ENCODE data around the gene GCFC2.
"Not testable (repeated sequence)": the region's sequence is repeated elsewhere in the genome, so short reads cannot be mapped to it uniquely, and the experiment has no call there.

The GCFC2 gene

DNA sequence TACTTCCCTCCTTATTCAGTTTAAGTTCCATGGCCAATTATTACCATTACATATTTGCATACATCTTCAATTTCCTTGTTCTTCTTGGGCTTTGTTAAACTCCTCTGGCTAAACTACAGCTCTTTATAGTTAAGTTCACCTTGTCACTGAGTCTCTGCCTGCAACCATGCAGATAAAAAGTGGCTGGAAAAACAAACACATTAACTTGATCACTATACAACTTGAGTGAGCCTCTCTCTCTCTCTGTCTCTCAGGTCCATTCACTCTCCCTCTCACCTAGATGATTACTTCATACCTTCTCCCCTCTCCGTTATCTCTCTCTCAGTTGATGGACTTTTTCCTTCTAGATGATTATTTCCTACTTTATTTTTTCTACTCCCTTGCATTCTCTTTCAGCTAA, 30.3 kb downstream of the GCFC2 start:
- DNase-seq (ENCODE audit: low spot score), result no peak

DNA sequence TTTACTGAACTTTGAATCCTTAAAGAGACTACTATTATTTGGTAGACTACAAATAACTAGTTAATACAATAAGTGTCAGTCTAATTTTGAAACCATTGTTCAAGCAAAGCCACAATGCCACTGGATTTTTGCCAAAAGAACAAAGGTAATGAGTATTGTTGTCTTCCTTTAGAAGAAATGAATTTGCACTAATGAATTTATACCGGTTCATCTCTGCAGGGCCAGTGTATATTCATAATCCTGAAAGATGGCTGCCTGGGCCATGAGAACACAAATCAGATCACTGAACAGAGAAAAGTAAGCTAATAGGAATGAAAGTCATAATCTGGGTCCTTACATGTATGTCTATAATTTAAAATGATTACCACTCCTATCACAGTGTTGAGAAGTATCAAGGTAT, 31.2 kb downstream of the GCFC2 start:
- no peak for DNase-seq (ENCODE audit: low spot score)

DNA sequence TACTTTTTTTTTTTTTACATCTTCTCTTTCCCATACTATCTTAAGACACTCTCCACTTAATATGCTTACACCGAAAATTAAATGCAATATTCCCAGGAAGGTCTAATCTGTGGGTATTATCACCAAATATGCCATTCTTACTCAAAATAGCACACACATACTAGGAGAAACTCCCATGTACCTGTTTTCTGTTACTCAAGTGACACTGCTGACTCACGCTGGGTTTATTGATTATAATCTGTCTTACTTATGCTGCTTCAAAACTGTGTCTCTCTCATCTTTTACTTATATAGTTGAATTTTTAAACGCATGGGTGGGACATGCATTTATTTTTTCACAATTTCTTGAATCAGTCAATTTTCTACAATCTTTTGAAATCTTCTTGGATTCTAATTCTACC, 34.3 kb downstream of the GCFC2 start:
- no peak for DNase-seq (ENCODE audit: low spot score)

DNA sequence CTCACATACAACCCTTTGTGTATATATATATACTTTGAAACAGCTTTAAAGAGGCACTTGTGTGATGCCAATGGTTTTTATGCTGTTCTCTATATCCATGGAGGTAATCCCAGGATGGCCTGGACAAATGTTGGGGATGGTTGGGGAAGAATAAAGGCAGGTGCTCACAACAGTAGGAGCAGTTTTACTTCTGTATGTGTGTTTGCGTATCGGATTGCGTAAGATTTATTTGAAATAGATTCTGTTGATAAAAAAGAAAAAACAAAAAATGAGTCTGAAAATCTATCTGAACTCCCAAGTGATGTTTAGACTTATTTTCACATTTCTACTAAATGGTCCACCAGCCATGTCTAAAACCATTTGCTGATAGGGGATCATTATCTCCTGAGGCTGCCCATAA, 34.8 kb downstream of the GCFC2 start:
- no peak for DNase-seq (ENCODE audit: low spot score)

DNA sequence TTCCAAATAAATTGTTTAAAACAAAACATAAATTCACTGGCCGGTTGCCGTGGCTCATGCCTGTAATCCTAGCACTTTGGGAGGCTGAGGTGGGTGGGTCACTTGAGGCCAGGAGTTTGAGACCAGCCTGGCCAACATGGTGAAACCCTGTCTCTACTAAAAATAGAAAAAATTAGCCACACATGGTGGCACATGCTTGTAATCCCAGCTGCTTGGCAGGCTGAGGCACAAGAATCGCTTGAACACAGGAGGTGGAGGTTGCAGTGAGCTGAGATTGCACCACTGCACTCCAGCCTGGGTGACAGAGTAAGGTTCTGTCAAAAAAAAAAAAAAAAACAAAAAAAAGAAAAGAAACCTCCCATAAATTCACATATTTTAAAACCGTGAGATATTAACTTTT, 35.3 kb downstream of the GCFC2 start:
- not testable (repeated sequence) for DNase-seq (ENCODE audit: low spot score)

DNA sequence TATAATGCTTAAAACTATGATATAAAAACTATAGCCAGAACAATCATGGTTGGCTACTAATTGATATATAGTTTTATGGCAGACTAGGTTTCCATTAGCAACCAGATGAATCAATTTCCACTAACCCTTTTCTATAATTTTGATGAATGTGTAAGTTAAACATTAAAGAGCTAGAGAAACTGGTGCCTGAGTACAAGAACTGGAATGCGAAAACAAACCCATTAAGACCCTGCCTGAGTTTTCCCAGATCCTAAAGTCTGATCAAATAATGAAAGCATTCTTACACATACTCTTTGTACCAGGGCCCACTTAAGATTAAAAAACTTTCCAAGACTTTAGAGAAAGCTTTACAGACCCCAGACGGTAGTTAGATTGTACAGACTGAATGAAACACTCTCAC, 42.8 kb downstream of the GCFC2 start:
- DNase-seq (ENCODE audit: low spot score), result no peak

DNA sequence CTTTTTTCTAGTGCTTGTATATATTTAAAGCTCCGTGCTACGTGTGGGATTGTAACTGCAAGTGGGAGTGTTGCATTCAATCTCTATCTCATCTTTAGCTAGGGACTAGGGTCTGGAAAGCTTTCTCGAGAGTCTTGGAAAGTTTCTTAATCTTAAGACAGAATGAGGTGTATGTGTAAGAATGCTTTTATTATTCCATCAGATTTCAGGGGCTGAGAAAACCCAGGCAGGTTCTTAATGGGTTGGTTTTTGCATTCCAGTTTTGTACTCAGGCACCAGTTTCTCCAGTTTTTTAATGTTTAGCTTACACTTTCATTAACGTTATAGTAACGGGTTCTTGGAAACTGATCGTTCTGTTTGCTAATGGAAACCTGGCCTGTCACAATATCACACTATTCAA, 43.8 kb downstream of the GCFC2 start:
- no peak for DNase-seq (ENCODE audit: low spot score)

DNA sequence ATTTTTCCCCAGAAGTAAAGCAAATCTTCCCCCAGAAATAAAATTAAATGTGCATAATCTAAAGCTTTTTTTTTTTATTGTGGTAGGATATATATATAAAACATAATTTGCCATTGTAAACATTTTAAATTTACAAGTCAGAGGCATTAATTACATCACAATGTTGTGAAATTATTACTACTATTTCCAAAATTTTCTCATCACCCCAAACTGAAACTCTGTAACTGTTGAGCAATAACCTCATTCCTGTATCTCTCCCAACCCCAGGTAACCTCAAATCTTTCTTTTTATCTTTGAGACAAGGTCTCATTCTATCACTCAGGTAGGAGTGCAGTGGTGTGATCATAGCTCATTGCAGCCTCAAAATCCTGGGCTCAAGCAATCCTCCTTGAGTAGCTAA, 52.9 kb downstream of the GCFC2 start:
- DNase-seq (ENCODE audit: low spot score), result no peak

DNA sequence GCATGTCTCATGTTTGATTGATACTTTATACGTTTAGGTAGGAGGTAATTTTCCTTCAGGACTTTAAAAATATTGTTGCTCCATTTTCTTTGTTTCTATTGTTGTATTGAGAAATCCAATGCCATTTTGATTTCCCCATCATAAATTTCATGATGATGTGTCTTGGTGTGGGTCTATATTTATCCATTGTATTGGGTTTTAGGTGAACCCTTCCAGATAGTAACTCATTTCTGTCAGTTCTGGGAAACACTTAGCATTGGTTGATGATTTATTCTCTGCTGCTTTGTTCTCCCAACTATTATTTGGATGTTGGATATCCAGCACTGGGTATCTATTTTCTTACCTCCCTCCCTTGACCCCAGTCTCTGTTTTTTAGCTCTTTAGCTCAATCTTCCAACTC, 54.2 kb downstream of the GCFC2 start:
- no peak for DNase-seq (ENCODE audit: low spot score)

DNA sequence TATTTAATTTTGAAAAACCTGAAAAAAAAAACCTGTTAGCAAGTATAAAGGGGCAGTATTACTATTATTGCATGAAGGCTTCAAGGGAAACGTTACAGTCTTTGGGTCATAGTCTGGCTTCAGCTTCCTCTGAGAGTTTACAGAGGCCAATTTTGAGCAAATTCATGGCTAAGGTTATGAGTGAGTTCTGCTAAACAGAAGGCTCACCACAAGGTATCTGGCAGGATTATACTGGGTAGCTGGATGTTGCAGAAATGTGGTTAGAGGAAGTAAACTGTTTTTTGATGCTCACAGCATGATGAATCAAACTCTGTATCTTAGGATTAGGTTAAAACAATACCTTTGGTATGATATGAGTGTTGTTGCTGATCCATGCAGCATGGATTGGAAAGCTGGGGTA, 54.9 kb downstream of the GCFC2 start:
- DNase-seq (ENCODE audit: low spot score), result no peak

DNA sequence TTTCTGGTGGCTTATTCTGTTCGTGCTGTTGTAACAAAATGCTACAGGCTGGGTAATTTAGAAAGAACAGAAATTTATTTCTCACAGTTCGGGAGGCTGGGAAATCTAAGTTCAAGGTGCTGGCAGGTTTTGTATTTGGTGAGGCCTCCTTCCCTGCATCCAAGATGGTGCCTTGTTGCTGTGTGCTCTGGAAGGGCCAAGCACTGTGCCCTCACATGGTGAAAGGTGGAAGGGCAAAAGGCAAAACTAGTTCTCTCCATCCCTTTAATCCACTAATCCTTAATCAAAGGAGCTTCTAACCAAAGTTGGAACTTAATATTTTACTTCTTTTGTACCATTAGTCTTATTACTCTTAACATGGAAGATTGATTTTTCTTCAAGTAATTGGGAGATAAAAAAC, 56.7 kb downstream of the GCFC2 start:
- no peak for DNase-seq (ENCODE audit: low spot score)

DNA sequence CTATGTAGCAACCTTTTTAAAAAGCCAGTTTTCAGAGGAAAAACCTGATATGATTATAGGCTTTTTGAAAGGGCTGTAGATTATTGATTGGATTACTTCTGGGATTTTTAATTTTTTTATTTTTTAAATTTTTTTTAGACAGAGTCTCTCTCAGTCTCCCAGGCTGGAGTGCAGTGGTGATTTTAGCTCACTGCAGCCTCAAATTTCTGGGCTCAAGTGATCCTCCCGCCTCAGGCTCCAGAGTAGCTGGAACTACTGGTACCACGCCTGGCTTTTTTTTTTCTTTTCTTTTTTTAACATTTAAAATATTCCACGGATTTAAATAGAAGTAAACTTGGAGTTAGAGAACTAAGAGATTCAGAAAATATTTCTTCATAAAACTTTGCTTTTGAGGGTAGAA, 62.9 kb downstream of the GCFC2 start:
- DNase-seq (ENCODE audit: low spot score), result no peak

DNA sequence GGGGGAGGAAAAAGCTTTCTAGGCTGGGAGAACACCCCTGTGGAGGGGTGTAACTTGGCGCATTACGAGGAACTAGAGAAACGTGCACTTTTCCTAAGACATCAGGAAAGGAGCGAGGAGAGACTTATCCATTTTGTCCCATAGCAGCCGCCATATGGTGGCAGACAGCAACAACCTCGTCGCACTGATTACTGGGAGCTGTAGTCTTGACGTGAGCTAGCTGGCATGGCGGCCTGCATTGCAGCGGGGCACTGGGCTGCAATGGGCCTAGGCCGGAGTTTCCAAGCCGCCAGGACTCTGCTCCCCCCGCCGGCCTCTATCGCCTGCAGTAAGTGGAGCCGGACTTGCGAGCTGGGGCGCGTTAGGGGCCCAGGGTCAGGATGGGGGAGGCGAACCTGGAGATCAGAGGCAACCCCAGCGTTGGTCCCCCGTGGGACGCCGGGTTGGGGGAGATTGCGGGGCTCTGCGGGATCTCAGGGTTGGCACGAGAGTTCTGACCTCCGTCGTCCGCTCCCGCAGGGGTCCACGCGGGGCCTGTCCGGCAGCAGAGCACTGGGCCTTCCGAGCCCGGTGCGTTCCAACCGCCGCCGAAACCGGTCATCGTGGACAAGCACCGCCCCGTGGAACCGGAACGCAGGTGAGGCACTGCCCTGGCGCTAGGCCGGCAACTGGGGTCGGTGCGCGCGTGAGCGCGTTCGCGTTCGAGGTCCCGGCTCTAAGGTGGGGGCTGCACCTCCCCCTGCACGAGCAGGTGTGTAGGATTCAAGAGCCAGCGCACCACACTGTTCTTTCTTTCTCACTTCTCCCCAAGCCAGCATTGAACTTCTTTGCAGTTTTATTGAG, 63.9 kb downstream of the GCFC2 start, which contains the start of gene MRPL19:
Gene MRPL19 (plus strand): TSS at position 201 of the 843 bp plus-strand sequence. CDS start 25 bp downstream, at position 226.
- DNase-seq (ENCODE audit: low spot score), result peak; percentile 87

DNA sequence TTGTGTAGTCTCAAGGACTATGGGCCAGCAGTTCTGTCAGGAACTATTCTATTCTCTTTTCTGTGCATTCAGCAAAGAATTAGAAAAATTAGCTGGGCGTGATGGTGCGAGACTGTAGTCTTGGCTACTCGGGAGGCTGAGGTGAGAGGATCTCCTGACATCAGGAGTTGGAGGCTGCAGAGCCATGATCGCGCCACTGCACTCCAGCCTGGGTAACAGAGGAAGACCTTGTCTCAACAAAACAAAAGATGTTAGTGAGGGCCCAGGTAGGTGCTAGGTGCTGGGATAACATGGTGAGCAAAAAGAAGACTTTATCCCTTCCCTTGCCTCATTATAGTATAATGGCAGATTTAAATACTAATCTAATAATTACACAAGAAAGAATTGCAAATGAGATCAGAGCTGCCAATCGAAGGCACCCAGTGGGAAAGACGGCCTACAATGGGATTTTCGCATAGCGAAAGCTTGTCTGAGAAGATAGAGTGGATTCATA, 64.6 kb downstream of the GCFC2 start:
- no peak for DNase-seq (ENCODE audit: low spot score)

DNA sequence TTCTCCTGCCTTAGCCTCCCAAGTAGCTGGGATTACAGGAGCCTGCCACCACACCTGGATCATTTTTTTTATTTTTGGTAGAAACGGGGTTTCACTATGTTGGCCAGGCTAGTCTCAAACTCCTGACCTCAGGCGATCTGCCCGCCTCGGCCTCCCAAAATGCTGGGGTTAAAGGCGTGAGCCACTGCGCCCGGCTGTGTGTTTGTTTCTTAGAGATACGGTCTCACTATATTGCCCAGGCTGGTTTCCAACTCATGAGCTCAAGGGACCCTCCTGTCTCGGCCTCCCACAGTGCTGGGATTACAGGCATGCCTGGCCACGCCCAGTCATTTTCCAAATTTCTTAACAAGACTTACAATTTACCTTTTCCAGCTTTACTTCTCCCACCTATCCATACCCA, 65.1 kb downstream of the GCFC2 start:
- DNase-seq (ENCODE audit: low spot score), result no peak

DNA sequence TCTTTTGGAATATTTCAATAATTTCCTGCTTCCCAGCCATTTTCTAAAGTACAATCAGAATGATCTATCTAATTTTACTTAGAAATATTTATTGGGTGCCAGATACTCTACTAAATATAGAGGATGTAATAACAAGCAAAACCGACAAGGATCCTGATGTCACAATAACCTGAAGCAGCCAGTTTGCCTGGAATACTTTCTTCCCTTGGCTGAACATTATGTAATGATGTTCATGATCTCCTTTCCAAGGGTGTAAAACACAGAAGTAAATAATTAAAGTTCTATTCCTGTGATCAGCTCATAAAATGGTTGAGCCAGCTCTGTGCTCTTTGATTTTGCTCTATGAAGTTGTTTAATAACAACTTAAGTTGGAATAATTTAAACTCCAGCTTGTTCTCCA, 66.7 kb downstream of the GCFC2 start:
- no peak for DNase-seq (ENCODE audit: low spot score)

DNA sequence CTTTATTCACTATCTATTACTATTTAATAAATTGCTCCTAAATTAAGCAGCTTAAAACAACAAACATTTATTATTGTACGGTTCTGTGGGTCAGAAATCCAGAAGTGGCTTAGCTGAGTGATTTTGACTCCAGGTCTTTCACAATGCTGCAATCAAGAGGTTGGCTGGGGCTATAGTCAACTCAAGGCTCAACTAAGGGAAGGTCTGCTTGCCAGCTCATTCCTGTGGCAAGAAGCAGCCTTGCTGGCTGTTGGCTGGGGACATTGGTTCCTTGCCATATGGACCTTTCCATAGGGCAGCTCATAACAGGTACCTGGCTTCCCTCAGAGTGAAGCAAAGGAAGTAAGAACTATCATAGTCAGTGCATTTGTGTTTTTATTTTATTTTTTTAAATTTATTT, 69.1 kb downstream of the GCFC2 start:
- DNase-seq (ENCODE audit: low spot score), result no peak

DNA sequence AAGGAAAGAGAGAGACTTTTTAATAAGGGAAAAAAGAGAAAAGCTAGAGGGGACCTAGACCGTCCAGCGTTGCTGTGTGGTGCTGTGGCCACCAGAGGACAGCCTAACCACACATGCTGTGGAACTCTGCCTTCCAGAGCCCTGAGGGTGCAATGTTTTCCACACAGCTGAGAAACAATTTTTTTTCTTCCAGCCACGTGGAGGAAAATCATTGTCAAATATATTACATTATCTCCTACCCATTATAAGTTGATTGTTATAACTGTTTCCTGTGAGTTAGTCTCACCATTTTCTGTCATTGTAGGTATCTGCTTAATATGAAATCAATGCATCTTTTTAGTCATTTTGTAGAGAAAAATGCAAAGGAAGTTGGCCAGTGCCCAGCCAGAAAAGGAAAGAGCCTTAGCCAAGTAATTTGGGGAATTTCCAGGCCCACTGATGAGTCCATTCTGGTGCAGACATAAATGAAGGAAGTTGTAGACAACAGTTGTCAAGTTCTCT, 70.0 kb downstream of the GCFC2 start:
- peak; percentile 47 for DNase-seq (ENCODE audit: low spot score)

DNA sequence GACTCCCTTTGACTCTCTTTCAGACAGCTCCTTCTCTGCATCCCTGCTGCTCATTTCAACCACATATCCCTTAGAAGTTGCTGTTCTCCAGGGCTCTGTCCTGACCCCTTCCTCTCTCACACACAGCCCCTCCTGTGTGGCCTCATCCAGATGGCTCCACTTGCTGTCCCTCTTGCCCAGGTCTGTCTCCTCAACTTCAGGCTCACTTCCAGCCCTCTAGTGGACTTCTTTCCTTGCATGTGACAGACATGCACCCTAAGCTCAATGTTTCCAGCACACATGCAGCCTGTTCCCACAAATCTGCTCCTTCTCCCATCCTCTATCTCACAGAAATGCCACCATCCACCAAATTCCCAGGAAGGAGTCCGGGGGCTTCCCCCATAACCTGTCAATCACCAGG, 73.1 kb downstream of the GCFC2 start:
- no peak for DNase-seq (ENCODE audit: low spot score)

DNA sequence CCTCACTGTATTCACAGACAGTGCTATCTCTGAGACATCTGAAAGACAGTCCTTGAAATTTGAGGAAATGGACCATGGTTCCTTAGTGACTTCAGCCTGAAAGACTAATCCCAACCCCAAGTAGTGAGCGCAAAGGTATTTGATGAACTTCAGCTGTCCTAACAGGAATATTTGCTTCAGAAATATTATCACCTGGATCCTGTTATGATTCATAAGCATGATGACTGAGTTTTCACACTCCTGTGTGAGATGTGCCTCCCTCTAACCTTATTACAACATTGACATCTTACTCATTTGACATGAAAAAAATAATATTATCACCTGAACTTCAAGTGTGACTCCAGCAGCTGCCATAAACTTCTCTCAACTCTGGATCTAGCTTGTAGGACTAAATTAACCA, 75.8 kb downstream of the GCFC2 start:
- DNase-seq (ENCODE audit: low spot score), result no peak

DNA sequence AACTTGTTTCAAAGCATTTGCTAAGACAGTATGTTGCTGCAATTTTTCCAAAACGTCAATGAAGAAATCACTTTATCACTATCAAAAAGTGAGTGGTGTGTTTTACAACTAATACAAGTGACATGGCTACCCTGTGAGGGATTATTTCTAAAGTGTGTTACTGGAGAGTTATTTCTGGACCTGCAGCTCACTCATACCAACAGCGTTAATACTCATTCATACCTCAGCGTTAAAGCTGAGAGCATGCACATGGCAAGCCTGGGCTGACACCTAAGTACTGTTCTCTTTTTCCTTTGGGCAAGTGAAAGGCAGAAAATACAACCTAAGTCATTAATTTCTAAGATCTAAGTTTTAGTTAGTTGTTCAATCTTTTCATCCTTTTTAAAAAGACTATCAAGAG, 77.1 kb downstream of the GCFC2 start:
- DNase-seq (ENCODE audit: low spot score), result no peak

DNA sequence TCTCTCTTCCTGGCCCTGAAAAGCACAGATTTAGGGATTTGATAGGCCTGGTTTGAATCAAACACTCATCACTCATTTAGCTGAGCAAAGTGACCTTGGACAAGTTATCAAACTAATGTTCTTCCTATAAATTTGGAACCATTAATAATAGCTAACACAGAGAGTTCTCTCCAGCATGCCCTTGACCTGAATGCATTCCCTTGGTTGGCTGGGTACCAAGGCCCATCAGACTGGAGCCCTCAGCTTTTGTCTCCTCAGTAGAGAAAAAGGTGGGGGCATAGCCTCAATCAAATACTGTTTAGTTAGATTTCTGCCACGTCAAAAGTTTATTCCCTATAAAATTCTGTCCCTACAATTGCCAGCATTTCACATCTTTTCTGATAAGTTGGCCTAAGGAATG, 77.9 kb downstream of the GCFC2 start:
- no peak for DNase-seq (ENCODE audit: low spot score)

DNA sequence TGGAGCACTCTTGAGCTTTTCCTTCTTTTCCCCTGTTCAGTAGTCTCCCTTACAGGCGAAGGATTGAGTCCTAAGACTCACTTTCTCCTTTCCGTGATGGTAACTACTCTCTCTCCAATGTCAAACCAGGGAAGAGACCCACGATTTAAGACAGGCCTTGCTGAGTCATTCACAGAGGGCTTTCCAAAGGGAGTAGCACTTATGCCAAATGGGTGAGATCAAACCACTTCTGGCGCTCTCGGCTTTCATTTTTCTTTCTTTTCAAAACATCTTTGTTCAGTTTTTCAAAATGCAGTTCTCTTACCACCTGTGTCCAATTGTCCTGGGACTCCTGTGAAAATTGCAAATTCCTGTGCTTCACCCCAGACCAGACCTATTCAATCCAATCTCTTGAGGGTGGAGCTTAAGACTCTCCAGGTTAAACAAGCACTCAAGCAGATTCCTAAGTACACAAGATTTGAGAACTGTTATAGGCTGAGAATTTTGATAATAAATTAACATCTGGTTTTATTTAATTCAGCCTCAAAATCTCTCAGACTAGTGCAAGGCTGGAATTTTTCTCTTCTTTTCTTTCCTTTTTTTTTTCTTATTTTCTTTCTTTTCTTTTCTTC, 78.5 kb downstream of the GCFC2 start:
- DNase-seq (ENCODE audit: low spot score), result no peak
